Neural crest cell (in vitro differentiated cells): ENCODE data around the gene KRT14. TPM values are rescaled to one million over a fixed set of nuclear protein-coding genes. Genes with fewer than 3 reads are reported as not detected.
"Not testable (repeated sequence)": the region's sequence is repeated elsewhere in the genome, so short reads cannot be mapped to it uniquely, and the experiment has no call there.

ENCODE experiments used
- DNase-seq: peaks from one replicate; pipeline ENCODE4 v3.0.0; 2021; ENCODE audit warnings: low read depth, mixed read lengths, low spot score
- H3K27ac Mint-ChIP-seq: one replicate; pipeline ENCODE4 v1.8.0; 2021; ENCODE audit warnings: mild to moderate bottlenecking, mixed read lengths; ENCODE audit not compliant: unreplicated experiment
- H3K27me3 Mint-ChIP-seq: 2 replicates; pipeline ENCODE4 v1.8.0; 2021; ENCODE audit warnings: low read depth, mild to moderate bottlenecking, mixed read lengths
- H3K36me3 Mint-ChIP-seq: 2 replicates; pipeline ENCODE4 v1.8.0; 2021; ENCODE audit warnings: low read depth, mild to moderate bottlenecking, mixed read lengths
- H3K4me1 Mint-ChIP-seq: 2 replicates; pipeline ENCODE4 v1.8.0; 2021; ENCODE audit warnings: mixed read lengths
- H3K4me3 Mint-ChIP-seq: one replicate; pipeline ENCODE4 v1.8.0; 2021; ENCODE audit warnings: mild to moderate bottlenecking, mixed read lengths
- H3K9me3 Mint-ChIP-seq: 2 replicates; pipeline ENCODE4 v1.8.0; 2021; ENCODE audit warnings: mixed read lengths
- CTCF ChIP-seq: fragments of 200-600 bp; sonication (generic); conservative IDR thresholded peaks from 2 replicates; pipeline ENCODE4 v1.5.0; 2021; ENCODE audit warnings: antibody characterized with exemption, mild to moderate bottlenecking
- total RNA-seq: library from RNA; stranded (reverse); gene quantifications from 2 replicates; pipeline ENCODE4 v1.2.1, GENCODE V29; 2021

Gene KRT14
- total RNA-seq, 1 donor from 2014 or later, result not detected

GRCh38 chr17:41546819-41547218 lies 39.9 kb downstream of the KRT14 start:
- no peaks in the 10 kb centered on the region for H3K27me3 Mint-ChIP-seq
- H3K27ac Mint-ChIP-seq, result no peak overlapping the region
- no peak for DNase-seq
- H3K4me1 Mint-ChIP-seq, result peaks cover 36% of the 10 kb centered on the region
- peaks cover 3% of the 10 kb centered on the region for H3K9me3 Mint-ChIP-seq
- no peaks in the 10 kb centered on the region for H3K36me3 Mint-ChIP-seq
- no peak overlapping the region for H3K4me3 Mint-ChIP-seq
- TF ChIP-seq CTCF, result no peak

DNA sequence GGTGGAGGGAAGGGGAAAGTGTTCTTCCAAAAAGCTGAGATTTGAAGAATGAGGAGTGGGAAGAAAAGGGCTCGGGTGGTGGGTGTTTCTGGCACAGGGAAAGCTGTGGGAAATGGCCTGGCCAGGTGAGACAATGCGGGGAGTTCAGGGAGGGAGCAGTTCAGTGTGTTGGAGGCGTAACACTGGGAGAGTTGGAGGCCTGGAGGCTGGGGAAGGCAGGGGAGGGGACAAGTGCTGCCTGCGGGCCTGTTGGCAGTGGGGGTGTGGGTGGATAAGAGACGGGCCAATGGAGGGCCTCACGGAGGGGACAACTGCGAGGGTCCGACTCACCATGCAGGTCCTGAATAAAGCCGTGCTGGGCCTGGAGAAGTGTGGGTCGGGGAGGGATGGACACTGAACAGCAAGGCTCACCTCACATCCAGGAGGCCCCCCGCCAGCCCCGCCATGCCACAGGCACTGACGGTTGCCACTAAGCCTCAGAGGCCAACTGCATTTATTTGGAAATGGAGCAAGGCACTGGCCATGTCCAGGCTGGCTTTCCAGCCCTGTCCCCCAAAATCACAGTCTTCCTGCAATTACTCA lies 40.8 kb downstream of the KRT14 start:
- Mint-ChIP-seq H3K27ac (peak overlapping the region; percentile 31), H3K4me3 (no peak overlapping the region), H3K9me3 (peaks cover 3% of the 10 kb centered on the region), H3K27me3 (no peaks in the 10 kb centered on the region), H3K4me1 (peaks cover 36% of the 10 kb centered on the region), H3K36me3 (no peaks in the 10 kb centered on the region)
- no peak for TF ChIP-seq CTCF
- no peak for DNase-seq

DNA sequence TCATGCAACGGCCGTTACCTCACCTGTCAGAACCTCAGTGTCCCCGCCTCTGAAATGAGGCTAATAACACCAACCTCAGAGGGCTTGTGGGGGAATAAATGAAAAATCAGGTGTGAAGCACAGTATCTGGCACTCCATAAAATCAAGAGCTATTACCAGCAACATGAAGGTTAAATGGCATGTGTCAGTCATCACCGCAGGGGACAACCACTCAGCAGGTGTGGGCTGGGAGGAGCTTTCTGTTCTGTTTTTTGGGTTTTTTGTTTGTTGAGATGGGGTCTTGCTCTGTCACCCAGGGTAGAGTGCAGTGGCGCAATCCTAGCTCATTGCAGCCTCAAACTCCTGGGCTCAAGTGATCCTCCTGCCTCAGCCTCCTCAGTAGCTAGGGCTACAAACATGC lies 41.8 kb downstream of the KRT14 start:
- H3K27me3 Mint-ChIP-seq, result no peaks in the 10 kb centered on the region
- no peak overlapping the region for H3K27ac Mint-ChIP-seq
- H3K9me3 Mint-ChIP-seq, result peaks cover 3% of the 10 kb centered on the region
- H3K4me3 Mint-ChIP-seq, result no peak overlapping the region
- no peak for DNase-seq
- TF ChIP-seq CTCF, result no peak
- H3K4me1 Mint-ChIP-seq, result peaks cover 33% of the 10 kb centered on the region
- no peaks in the 10 kb centered on the region for H3K36me3 Mint-ChIP-seq

- H3K9me3 Mint-ChIP-seq, result peaks cover 3% of the 10 kb centered on the region
- TF ChIP-seq CTCF, result no peak
- peaks cover 30% of the 10 kb centered on the region for H3K4me1 Mint-ChIP-seq
- H3K27ac Mint-ChIP-seq, result peak overlapping the region; percentile 47
- H3K36me3 Mint-ChIP-seq, result no peaks in the 10 kb centered on the region
- no peaks in the 10 kb centered on the region for H3K27me3 Mint-ChIP-seq
- H3K4me3 Mint-ChIP-seq, result no peak overlapping the region
- no peak for DNase-seq
Measured at GRCh38 chr17:41544491-41544892, 42.2 kb downstream of the KRT14 start.

- H3K4me3 Mint-ChIP-seq, H3K36me3 Mint-ChIP-seq, H3K27me3 Mint-ChIP-seq, H3K27ac Mint-ChIP-seq, DNase-seq, H3K9me3 Mint-ChIP-seq: not testable (repeated sequence)
- peaks cover 15% of the 10 kb centered on the region for H3K4me1 Mint-ChIP-seq
Measured at GRCh38 chr17:41542786-41543185, 43.9 kb downstream of the KRT14 start.

DNA sequence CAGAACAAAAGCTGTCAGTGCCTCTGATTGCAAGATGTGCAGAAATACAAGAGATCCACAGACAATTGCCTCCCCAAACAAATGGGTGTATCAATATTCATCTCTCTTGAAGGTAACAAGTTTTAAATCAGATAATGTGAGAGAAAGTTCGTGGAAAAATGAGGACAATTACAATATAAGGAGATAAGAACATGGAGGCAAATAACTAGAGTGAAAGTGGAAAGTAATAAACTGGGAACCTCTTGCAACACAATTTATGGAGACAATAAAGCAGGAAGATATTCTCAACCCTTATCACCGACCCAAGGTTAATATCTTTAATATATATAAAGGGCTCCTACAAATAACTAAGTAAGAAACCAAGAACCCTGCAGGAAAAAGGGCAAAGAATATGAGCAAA lies 44.3 kb downstream of the KRT14 start:
- Mint-ChIP-seq H3K9me3 (peaks cover 3% of the 10 kb centered on the region), H3K4me1 (peaks cover 13% of the 10 kb centered on the region), H3K27me3 (no peaks in the 10 kb centered on the region), H3K36me3 (no peaks in the 10 kb centered on the region), H3K4me3 (no peak overlapping the region), H3K27ac (no peak overlapping the region)
- no peak for DNase-seq
- TF ChIP-seq CTCF, result no peak
